HL-60 (cell line): ENCODE results near the gene CHURC1.

Experiments
- DNase-seq, 2 experiments: peaks; one replicate each; pipeline ENCODE4 v3.0.0-alpha.2; 2010 to 2020; ENCODE audit warnings: low read depth in 1 of 2, low spot score in 1 of 2
- H3K27ac ChIP-seq: fragments of 250-450 bp; sonication (Bioruptor Pico); replicated peaks from 2 replicates; pipeline ENCODE4 v1.5.1; 2020; ENCODE audit warnings: mild to moderate bottlenecking, moderate library complexity
- H3K27me3 ChIP-seq: fragments of 250-450 bp; sonication (Bioruptor Pico); 2 replicates; pipeline ENCODE4 v1.5.1; 2021; ENCODE audit warnings: mild to moderate bottlenecking, moderate library complexity; ENCODE audit not compliant: insufficient read depth, poor library complexity, severe bottlenecking
- H3K4me3 ChIP-seq: replicated peaks from 2 replicates; pipeline ENCODE4 v1.5.1; 2011; ENCODE audit warnings: mild to moderate bottlenecking, control low read depth, low read length; ENCODE audit not compliant: insufficient read depth
- GABPA ChIP-seq: IDR thresholded peaks from 2 replicates; pipeline ENCODE4 v1.6.1; 2012; ENCODE audit warnings: low read depth
- POLR2AphosphoS5 ChIP-seq: IDR thresholded peaks from 2 replicates; pipeline ENCODE4 v1.6.1; 2012; ENCODE audit warnings: low read depth
- SPI1 ChIP-seq: IDR thresholded peaks from 2 replicates; pipeline ENCODE4 v1.6.1; 2012; ENCODE audit warnings: low read depth, mild to moderate bottlenecking, borderline replicate concordance
- TF ChIP-seq, protein P1 (sequence below): IDR thresholded peaks from one replicate; pipeline ENCODE4 v1.5.1; 2011; ENCODE audit warnings: low read length, control low read depth, inconsistent platforms; ENCODE audit not compliant: insufficient read depth
- TF ChIP-seq, protein P2 (sequence below): IDR thresholded peaks from 2 replicates; pipeline ENCODE4 v1.6.1; 2012; ENCODE audit warnings: low read depth; ENCODE audit not compliant: insufficient replicate concordance

CHURC1 gene

DNA sequence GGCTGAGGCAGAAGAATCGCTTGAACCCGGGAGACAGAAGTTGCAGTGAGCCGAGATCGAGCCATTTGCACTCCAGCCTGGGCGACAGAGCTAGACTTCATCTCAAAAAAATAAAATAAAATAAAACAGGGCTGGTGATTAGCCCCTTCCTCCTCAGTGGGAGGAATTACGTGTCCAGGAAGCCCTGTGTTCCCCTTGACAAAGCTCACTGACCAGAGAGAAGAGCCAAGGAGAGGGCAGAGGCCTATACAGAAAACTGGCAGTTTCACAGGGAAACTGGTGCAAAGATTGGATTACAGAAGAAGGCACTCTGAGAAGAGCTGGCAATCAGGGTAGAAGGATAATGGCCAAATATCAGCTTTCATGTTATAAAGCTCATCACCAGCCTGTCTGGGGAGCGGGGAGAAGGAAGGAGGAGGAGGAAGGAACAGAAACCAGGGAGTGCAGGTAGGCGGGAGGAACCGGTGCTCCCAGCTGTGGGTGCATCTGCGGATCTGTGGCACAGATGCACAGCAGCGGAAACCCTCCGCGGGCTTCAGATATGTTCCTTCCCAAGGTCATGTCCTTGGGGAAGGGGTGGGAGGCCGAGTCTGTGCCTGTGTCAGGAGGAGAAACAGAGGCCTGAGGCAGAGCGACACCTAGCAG, 51.2 kb downstream of the CHURC1 start:
- TF ChIP-seq, protein P1, sequence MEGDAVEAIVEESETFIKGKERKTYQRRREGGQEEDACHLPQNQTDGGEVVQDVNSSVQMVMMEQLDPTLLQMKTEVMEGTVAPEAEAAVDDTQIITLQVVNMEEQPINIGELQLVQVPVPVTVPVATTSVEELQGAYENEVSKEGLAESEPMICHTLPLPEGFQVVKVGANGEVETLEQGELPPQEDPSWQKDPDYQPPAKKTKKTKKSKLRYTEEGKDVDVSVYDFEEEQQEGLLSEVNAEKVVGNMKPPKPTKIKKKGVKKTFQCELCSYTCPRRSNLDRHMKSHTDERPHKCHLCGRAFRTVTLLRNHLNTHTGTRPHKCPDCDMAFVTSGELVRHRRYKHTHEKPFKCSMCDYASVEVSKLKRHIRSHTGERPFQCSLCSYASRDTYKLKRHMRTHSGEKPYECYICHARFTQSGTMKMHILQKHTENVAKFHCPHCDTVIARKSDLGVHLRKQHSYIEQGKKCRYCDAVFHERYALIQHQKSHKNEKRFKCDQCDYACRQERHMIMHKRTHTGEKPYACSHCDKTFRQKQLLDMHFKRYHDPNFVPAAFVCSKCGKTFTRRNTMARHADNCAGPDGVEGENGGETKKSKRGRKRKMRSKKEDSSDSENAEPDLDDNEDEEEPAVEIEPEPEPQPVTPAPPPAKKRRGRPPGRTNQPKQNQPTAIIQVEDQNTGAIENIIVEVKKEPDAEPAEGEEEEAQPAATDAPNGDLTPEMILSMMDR: no peak
- TF ChIP-seq SPI1 (no peak), POLR2AphosphoS5 (no peak), GABPA (no peak)
- TF ChIP-seq, protein P2, sequence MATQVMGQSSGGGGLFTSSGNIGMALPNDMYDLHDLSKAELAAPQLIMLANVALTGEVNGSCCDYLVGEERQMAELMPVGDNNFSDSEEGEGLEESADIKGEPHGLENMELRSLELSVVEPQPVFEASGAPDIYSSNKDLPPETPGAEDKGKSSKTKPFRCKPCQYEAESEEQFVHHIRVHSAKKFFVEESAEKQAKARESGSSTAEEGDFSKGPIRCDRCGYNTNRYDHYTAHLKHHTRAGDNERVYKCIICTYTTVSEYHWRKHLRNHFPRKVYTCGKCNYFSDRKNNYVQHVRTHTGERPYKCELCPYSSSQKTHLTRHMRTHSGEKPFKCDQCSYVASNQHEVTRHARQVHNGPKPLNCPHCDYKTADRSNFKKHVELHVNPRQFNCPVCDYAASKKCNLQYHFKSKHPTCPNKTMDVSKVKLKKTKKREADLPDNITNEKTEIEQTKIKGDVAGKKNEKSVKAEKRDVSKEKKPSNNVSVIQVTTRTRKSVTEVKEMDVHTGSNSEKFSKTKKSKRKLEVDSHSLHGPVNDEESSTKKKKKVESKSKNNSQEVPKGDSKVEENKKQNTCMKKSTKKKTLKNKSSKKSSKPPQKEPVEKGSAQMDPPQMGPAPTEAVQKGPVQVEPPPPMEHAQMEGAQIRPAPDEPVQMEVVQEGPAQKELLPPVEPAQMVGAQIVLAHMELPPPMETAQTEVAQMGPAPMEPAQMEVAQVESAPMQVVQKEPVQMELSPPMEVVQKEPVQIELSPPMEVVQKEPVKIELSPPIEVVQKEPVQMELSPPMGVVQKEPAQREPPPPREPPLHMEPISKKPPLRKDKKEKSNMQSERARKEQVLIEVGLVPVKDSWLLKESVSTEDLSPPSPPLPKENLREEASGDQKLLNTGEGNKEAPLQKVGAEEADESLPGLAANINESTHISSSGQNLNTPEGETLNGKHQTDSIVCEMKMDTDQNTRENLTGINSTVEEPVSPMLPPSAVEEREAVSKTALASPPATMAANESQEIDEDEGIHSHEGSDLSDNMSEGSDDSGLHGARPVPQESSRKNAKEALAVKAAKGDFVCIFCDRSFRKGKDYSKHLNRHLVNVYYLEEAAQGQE: no peak
- Histone ChIP-seq H3K27me3 (no peaks in the 10 kb centered on the region), H3K4me3 (no peak overlapping the region), H3K27ac (no peak overlapping the region)
- DNase-seq: no peak

DNA sequence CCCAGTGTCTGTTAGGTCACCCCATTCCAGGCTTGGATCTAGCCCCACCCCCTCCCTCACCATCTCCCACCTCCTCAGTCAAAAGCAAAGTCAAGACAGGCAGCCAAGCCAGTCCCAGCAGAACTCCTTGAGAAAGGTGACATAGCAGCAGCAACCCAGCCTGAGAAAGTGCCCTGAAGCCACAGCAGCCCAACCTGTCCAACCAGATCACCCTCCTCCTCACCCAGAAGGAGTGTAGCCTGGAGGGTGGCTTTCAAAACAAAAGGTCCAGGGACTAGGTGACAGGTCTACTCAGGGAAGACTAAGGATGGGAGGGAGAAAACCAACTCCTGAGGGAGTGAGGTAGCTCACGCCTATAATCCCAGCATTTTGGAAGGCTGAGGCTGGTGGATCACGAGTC, 52.7 kb downstream of the CHURC1 start:
- H3K4me3 ChIP-seq: no peak overlapping the region
- TF ChIP-seq GABPA: no peak
- TF ChIP-seq, protein P1: no peak
- no peak for TF ChIP-seq POLR2AphosphoS5
- TF ChIP-seq SPI1: no peak
- TF ChIP-seq, protein P2: no peak
- no peak for DNase-seq
- no peak overlapping the region for H3K27ac ChIP-seq
- H3K27me3 ChIP-seq: peaks cover 2% of the 10 kb centered on the region

DNA sequence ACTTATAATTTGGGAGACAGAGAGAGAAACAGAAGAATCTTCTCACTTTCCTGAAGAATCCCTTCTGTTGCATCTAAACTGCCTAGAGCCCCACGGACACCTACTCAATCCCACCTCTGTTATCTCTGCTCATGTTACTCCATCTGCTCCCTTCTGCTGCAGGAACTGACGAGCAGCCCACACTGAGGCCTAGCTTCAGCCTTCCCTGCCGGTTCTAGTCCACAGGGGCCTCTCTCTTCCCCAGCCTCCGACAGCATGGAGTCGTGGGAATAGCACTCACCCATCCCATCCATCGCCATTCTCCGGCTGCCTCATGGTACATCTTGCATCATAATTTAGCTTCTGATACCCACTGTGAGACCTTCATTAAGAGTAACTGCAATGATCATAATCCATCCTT, 53.9 kb downstream of the CHURC1 start:
- TF ChIP-seq, protein P2: no peak
- TF ChIP-seq GABPA (no peak), POLR2AphosphoS5 (no peak), SPI1 (no peak)
- TF ChIP-seq, protein P1: no peak

More for the DNA sequence above, 53.9 kb downstream of the CHURC1 start:
- Histone ChIP-seq H3K27me3 (peaks cover 2% of the 10 kb centered on the region), H3K27ac (no peak overlapping the region), H3K4me3 (no peak overlapping the region)
- no peak for DNase-seq
